Activated T-helper 2 cell treated with anti-CD3 and anti-CD28 coated beads, Interferon-gamma antibody, Interleukin-2, Interleukin-4, amounts not matched to agents 10 μg/mL and 5 μg/mL and 100 μg/mL, durations not matched to agents 14 hours and 24 hours and 36 hours (primary cell): Measurements from ENCODE around the gene TAAR2. TPM values are rescaled to one million over a fixed set of nuclear protein-coding genes. Genes with fewer than 3 reads are reported as not detected.

Experiments used
- DNase-seq: peaks from one replicate; pipeline ENCODE4 v3.0.0; 2021; ENCODE audit warnings: low spot score
- H3K27ac Mint-ChIP-seq: one replicate; pipeline ENCODE4 v1.8.0; 2021; ENCODE audit warnings: mixed read lengths
- H3K27me3 Mint-ChIP-seq: one replicate; pipeline ENCODE4 v1.8.0; 2021; ENCODE audit warnings: low read depth, mixed read lengths
- H3K36me3 Mint-ChIP-seq: one replicate; pipeline ENCODE4 v1.8.0; 2021; ENCODE audit warnings: low read depth, mixed read lengths
- H3K4me1 Mint-ChIP-seq: one replicate; pipeline ENCODE4 v1.8.0; 2021; ENCODE audit warnings: low read depth, mixed read lengths
- H3K4me3 Mint-ChIP-seq: one replicate; pipeline ENCODE4 v1.8.0; 2021; ENCODE audit warnings: low read depth, mild to moderate bottlenecking, moderate library complexity, mixed read lengths
- H3K9me3 Mint-ChIP-seq: one replicate; pipeline ENCODE4 v1.8.0; 2021; ENCODE audit warnings: mixed read lengths
- intact Hi-C: fragments of 100-400 bp; cut with micrococcal nuclease; formaldehyde crosslinking; loops from one replicate; pipeline ENCODE4 v1.15.1; 2023
- total RNA-seq: library from RNA; stranded (reverse); gene quantifications from 2 replicates; pipeline ENCODE4 v1.2.3, GENCODE V29; 2022

The TAAR2 gene, protein sequence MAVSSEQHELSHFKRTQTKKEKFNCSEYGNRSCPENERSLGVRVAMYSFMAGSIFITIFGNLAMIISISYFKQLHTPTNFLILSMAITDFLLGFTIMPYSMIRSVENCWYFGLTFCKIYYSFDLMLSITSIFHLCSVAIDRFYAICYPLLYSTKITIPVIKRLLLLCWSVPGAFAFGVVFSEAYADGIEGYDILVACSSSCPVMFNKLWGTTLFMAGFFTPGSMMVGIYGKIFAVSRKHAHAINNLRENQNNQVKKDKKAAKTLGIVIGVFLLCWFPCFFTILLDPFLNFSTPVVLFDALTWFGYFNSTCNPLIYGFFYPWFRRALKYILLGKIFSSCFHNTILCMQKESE
- not detected in 2 replicates for total RNA-seq

DNA sequence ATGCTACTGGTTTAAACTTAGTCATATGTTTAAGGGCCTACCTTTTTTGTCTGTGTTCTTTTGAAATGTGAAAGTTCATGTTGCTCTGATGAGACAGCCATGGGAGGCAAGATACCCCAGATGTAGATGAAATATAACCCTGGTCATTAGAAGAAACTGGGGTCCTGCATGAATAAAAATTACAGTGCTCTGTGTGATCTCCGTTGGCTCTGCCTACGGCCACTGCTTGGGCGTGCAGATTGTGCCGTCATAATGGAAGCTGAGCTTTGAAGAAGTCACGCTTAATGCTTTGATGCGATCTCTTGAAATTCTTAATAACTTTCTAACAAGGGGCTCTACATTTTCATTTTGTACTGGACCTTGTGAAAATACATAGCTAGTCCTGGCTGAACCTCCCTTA, at the start of gene TAAR2:
TSS of gene TAAR2 (minus strand) at position 101 of the 400 bp plus-strand sequence. CDS start at position 101, 0 bp downstream.
- H3K4me3 Mint-ChIP-seq: no peak within 1 kb of the TSS
- no peak within 1 kb of the TSS for H3K27ac Mint-ChIP-seq
- peaks cover 4% of the 10 kb centered on the region for H3K9me3 Mint-ChIP-seq
- H3K36me3 Mint-ChIP-seq: no peaks in the 10 kb centered on the region
- no peaks in the 10 kb centered on the region for H3K4me1 Mint-ChIP-seq
- no peak for DNase-seq
- peaks cover 26% of the 10 kb centered on the region for H3K27me3 Mint-ChIP-seq
- intact Hi-C loops: no loop called here

DNA sequence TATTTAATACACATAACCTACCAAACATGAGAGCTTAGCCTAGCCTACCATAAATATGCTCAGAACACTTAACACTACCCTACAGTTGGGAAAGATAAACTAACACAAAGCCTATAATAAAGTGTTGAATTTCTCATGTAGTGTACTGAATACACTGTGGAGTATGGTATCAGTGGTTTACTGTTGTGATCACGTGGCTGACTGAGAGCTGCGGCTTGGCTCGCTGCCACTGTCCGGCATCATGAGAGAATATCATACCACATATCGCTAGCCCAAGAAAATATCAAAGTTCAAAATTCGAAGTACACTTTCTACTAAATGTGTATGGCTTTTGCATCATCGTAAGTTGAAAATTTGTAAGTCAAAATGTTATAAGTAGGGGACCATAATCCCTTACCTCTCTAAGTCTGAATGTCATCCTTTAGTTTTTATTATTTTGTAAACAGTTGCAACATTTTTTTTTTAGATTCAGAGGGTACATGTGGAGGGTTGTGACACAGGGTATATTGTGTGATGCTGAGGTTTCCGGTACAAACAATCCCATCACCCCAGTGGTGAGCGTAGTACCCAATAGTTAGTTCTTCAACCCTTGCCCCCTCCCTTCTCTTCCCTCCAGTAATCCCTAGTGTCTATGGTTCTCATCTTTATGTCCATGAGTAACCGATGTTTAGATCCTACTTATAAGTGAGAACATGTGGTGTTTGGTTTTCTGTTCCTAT, 49.5 kb upstream of the TAAR2 start:
- H3K27me3 Mint-ChIP-seq: peaks cover 14% of the 10 kb centered on the region
- intact Hi-C loops: loop anchor here (5.0 kb wide), 1 partner anchor 139 kb away; the partner anchor contains the start of gene RPS12
- peaks cover 23% of the 10 kb centered on the region for H3K4me1 Mint-ChIP-seq
- H3K9me3 Mint-ChIP-seq: peaks cover 4% of the 10 kb centered on the region
- peaks cover 3% of the 10 kb centered on the region for H3K36me3 Mint-ChIP-seq
- no peak overlapping the region for H3K4me3 Mint-ChIP-seq
- no peak for DNase-seq
- no peak overlapping the region for H3K27ac Mint-ChIP-seq

DNA sequence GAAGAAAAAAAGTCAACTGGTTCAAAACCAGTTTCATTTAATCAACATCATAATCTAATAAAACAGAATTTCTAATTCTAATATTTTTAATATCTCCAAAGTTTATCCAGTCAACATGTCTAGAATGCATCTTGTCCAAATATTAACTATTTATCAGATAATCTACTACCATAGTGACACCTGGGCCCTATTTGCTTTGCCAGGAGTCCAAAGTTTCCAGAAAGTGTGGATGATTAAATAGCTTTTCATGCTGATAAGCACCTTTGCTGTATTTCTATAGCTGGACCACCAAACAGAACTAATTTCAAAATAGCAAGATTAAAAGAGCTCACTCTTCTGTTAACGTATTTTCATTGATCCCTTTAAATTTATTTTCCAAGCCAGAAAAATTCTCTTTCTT, 47.2 kb upstream of the TAAR2 start:
- H3K4me1 Mint-ChIP-seq: peaks cover 16% of the 10 kb centered on the region
- no peak overlapping the region for H3K27ac Mint-ChIP-seq
- no peak for DNase-seq
- no peaks in the 10 kb centered on the region for H3K9me3 Mint-ChIP-seq
- intact Hi-C loops: loop anchor here (5.0 kb wide), 1 partner anchor 141 kb away; the partner anchor contains the start of gene RPS12
- H3K27me3 Mint-ChIP-seq: peaks cover 21% of the 10 kb centered on the region
- H3K4me3 Mint-ChIP-seq: no peak overlapping the region
- H3K36me3 Mint-ChIP-seq: no peaks in the 10 kb centered on the region

DNA sequence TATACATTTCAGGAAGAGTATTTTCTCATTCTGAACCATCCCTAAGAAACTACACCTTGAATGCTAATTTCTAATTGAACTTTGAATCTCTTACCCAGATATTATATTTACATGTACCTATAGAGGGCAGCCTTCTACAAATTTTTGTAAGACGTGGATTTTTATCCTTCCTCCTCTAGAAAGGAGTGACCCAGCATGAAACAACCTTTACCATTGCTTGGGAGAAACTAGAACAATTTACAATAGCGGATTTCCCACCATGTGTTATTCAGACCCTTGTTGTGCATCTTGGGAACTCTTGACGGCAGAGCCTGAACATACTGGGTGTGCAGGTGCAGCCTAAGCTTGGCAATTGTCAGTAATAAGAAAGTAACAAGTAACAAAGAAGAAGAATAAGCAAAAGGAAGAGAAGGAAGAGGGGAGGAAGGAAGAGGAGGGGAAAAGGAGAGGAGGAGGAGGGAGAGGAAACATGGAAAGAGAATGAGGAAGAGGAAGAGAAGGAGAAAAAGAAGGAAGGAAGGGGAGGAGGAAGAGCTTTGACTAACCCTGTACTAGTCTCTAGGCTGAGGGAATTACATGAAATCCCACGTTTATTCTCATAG, 45.7 kb upstream of the TAAR2 start:
- no peak for DNase-seq
- H3K36me3 Mint-ChIP-seq: no peaks in the 10 kb centered on the region
- H3K27ac Mint-ChIP-seq: no peak overlapping the region
- peaks cover 6% of the 10 kb centered on the region for H3K4me1 Mint-ChIP-seq
- intact Hi-C loops: loop anchor here (1.0 to 5.0 kb wide), 3 partner anchors 99 to 143 kb away; partner anchors contain the start of genes RPS12 and SLC18B1
- no peak overlapping the region for H3K4me3 Mint-ChIP-seq
- peaks cover 22% of the 10 kb centered on the region for H3K27me3 Mint-ChIP-seq
- no peaks in the 10 kb centered on the region for H3K9me3 Mint-ChIP-seq

GRCh38 chr6:132666118-132666517, 42.0 kb upstream of the TAAR2 start:
- H3K4me1 Mint-ChIP-seq: peaks cover 4% of the 10 kb centered on the region
- H3K36me3 Mint-ChIP-seq: no peaks in the 10 kb centered on the region
- no peaks in the 10 kb centered on the region for H3K9me3 Mint-ChIP-seq
- H3K27me3 Mint-ChIP-seq: peaks cover 21% of the 10 kb centered on the region
- H3K27ac Mint-ChIP-seq: no peak overlapping the region
- intact Hi-C loops: no loop called here
- DNase-seq: no peak
- H3K4me3 Mint-ChIP-seq: no peak overlapping the region

GRCh38 chr6:132664309-132665034, 40.4 kb upstream of the TAAR2 start:
- DNase-seq: no peak
- Mint-ChIP-seq H3K27ac (no peak overlapping the region), H3K27me3 (peaks cover 17% of the 10 kb centered on the region), H3K9me3 (no peaks in the 10 kb centered on the region), H3K4me1 (no peaks in the 10 kb centered on the region), H3K36me3 (no peaks in the 10 kb centered on the region), H3K4me3 (no peak overlapping the region)
- intact Hi-C loops: no loop called here

GRCh38 chr6:132663661-132664060, 39.6 kb upstream of the TAAR2 start:
- Mint-ChIP-seq H3K9me3 (no peaks in the 10 kb centered on the region), H3K27ac (no peak overlapping the region), H3K36me3 (no peaks in the 10 kb centered on the region), H3K4me3 (no peak overlapping the region), H3K4me1 (no peaks in the 10 kb centered on the region), H3K27me3 (peaks cover 20% of the 10 kb centered on the region)
- intact Hi-C loops: no loop called here
- no peak for DNase-seq

DNA sequence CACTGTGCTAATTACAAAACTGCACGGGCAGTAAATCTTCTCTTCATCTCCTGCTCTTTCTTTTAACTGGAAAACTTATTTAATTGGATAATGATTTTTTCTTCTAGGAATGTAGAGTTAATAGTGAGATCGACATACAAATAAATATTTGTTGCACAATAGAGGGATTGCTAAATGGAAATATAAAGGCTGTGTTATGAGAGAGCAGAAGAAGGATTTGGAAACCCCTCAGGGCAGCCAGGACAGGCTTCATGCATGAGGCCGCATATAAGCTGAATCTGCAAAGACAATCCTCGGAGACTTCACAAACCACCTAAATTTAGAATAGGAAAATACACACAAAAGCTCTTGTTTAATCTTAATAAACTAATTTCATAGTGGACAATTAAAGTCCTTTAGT, 37.8 kb upstream of the TAAR2 start:
- Mint-ChIP-seq H3K9me3 (no peaks in the 10 kb centered on the region), H3K4me3 (no peak overlapping the region), H3K27ac (no peak overlapping the region), H3K27me3 (peaks cover 13% of the 10 kb centered on the region), H3K4me1 (no peaks in the 10 kb centered on the region), H3K36me3 (no peaks in the 10 kb centered on the region)
- no peak for DNase-seq
- intact Hi-C loops: no loop called here

- no peaks in the 10 kb centered on the region for H3K4me1 Mint-ChIP-seq
- peaks cover 16% of the 10 kb centered on the region for H3K27me3 Mint-ChIP-seq
- no peaks in the 10 kb centered on the region for H3K9me3 Mint-ChIP-seq
- no peak for DNase-seq
- no peak within 1 kb of the TSS for H3K27ac Mint-ChIP-seq
- intact Hi-C loops: no loop called here
- H3K4me3 Mint-ChIP-seq: no peak within 1 kb of the TSS
- no peaks in the 10 kb centered on the region for H3K36me3 Mint-ChIP-seq
Measured at GRCh38 chr6:132659082-132659481, 35.0 kb upstream of the TAAR2 start, which contains the start of gene TAAR1. Gene TAAR1 (minus strand): TSS chr6:132659182. CDS start chr6:132646003, 13,179 bp downstream.

- Mint-ChIP-seq H3K27ac (no peak overlapping the region), H3K36me3 (no peaks in the 10 kb centered on the region), H3K9me3 (no peaks in the 10 kb centered on the region), H3K4me3 (no peak overlapping the region), H3K27me3 (peaks cover 18% of the 10 kb centered on the region), H3K4me1 (peaks cover 5% of the 10 kb centered on the region)
- DNase-seq: no peak
- intact Hi-C loops: no loop called here
Measured at GRCh38 chr6:132651062-132651461, 27.0 kb upstream of the TAAR2 start.

DNA sequence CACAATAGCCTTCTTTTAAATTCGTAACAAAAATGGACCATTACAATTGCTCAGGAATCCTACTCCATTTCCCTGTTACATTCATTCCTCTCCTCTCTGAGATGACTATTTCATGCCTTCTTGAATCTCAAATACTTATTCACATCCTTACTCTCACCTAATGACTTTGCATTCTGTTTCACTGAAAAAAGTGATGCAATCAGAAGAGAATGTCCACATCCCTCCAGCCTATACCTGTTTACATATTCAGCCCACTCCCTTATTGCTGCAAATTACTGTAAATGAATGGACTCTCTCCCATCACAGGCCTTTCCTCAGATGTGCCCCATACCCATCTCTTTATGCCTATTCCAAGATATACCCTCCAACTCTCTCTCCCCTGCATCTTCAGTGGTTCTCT, 26.4 kb upstream of the TAAR2 start:
- Mint-ChIP-seq H3K27ac (no peak overlapping the region), H3K4me1 (peaks cover 5% of the 10 kb centered on the region), H3K27me3 (peaks cover 18% of the 10 kb centered on the region), H3K4me3 (no peak overlapping the region), H3K36me3 (no peaks in the 10 kb centered on the region), H3K9me3 (no peaks in the 10 kb centered on the region)
- DNase-seq: no peak
- intact Hi-C loops: no loop called here

GRCh38 chr6:132648828-132649227, 24.8 kb upstream of the TAAR2 start:
- peaks cover 5% of the 10 kb centered on the region for H3K4me1 Mint-ChIP-seq
- peaks cover 17% of the 10 kb centered on the region for H3K27me3 Mint-ChIP-seq
- no peak for DNase-seq
- intact Hi-C loops: no loop called here
- no peaks in the 10 kb centered on the region for H3K36me3 Mint-ChIP-seq
- no peak overlapping the region for H3K27ac Mint-ChIP-seq
- no peaks in the 10 kb centered on the region for H3K9me3 Mint-ChIP-seq
- no peak overlapping the region for H3K4me3 Mint-ChIP-seq
